HT1080 (cell line): ENCODE measurements around the gene TSPAN11. TPM values are rescaled to one million over a fixed set of nuclear protein-coding genes. Genes with fewer than 3 reads are reported as not detected.
"Not testable (repeated sequence)": the region's sequence is repeated elsewhere in the genome, so short reads cannot be mapped to it uniquely, and the experiment has no call there.

Experiments used
- DNase-seq: peaks from one replicate; pipeline ENCODE4 v3.0.0-alpha.2; 2015; ENCODE audit warnings: low read depth
- polyA plus RNA-seq, 2 experiments: library from polyadenylated mRNA; depleted of rRNA; stranded (reverse); fragments of >200 nt; gene quantifications; 2 replicates each; pipeline ENCODE4 v1.2.3, GENCODE V29; 2015
- total RNA-seq: library from RNA; depleted of rRNA; stranded (reverse); fragments of >200 nt; shearing (Covaris generic); gene quantifications from 2 replicates; pipeline ENCODE4 v1.2.3, GENCODE V29; 2014; rRNA removed

TSPAN11 gene, protein sequence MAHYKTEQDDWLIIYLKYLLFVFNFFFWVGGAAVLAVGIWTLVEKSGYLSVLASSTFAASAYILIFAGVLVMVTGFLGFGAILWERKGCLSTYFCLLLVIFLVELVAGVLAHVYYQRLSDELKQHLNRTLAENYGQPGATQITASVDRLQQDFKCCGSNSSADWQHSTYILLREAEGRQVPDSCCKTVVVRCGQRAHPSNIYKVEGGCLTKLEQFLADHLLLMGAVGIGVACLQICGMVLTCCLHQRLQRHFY
- not detected in 2 replicates for total RNA-seq
- polyA plus RNA-seq (2015; cell fraction: cytosol; rRNA removed), result not detected in 2 replicates
- 0.07 TPM in 1 of 2 replicates, not detected in the other for polyA plus RNA-seq (2015; cell fraction: nucleus; rRNA removed)

DNA sequence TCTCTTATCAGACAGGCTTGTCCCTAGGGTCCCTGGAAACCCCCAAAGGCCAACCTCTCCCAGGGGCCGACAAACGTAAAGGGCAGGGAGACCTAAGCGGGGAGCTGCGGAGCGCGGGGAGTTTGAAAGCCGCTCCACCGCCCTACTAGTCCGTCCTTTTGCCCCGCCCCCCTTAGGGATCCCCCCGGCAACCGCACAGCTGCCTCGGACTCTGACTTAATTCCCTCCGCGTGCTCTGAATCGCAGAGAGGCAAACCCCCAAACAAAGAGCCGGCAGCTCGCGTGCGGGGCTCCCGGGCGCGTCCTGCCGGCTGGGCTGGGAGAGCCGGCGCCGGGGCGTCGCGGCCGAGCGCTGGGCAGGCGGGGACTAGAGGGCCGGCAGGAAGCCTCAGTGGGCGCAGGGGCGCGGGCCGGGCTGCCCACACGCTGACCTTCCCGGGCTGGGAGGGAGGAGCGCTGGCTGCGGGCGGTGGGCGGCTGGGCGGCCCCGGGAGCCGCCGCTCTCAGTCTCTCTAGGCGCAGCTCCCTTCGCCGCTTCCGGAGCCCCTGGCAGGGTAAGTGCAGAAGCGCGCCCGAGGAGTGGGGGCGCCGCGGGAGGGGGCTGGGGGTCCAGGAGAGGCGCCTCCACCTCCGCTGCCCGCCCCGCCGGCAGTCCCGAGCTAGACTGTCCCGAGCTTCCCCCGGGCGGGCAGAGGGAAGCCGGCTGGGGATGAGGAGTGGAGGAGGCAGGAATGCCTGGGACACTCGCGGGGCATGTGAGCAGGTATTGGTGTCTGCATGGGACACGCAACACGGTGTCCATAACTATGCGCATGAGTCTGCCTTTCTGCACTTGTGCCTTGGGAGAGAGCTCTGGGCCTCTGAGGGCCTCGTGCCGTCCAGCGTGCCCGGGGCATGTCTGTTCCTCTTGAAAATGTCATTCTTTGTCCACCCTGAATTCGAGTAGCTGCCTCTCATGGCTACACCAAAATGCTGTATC is at the start of gene TSPAN11:
Gene TSPAN11, plus strand, starts transcription at position 506 of the 979 bp plus-strand sequence. CDS start 27,244 bp downstream, outside the sequence.
- DNase-seq, result no peak

DNA sequence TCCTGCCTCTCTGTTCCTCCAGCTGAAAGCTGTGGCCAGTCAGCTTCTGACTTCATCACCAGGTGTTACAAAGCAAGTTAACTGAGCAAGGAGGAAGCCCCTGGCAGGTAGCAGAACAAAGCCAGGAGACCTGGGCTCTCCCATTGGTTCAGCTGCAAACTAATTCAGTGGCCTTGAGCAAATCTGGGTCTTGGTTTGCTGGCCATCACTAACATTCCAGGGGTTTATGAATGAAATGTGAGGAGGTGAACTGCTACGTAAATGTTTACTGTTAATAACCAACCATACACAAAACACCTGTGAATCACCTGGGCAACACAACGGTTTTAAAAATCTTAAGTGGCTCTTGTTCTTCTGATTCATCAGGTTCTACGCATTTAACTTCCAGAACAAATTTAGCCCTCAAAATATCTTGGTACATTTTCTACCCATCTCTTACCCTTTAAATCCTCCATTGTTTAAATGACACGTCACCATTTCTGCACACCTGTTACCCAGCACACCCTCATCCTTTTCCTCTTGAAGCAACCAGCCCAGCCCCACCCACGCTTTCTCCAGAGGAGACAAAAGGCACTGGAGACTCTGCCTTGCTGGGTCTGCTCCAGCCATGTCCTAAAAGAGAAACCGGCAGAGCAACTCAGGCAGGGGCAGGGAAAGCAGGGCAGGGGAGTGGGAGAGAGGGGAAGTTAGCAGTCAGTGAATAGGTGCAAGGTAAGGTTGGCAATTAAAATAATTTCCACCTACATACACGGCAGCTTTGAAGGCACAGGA is 49.3 kb upstream of the TSPAN11 start:
- no peak for DNase-seq

DNA sequence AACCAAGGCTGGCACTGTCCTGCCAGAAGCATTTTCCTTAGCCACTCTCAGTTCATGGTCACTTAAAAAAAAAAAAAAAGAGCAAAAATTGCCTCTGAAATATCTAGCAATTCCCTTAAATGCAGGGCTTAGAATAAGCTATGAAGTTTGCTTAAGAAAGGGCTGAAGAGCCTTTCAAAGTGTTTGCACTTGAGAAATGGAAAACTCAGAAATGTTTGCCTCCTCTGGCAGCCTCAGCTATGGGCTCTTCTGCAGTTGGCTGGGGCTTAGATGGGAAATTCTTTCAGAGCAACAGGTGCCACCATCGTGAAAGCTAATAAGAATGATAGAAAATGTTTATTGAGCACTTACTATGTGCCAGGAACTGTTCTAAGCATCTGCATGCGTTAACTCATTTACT is 48.5 kb upstream of the TSPAN11 start:
- DNase-seq, result no peak

DNA sequence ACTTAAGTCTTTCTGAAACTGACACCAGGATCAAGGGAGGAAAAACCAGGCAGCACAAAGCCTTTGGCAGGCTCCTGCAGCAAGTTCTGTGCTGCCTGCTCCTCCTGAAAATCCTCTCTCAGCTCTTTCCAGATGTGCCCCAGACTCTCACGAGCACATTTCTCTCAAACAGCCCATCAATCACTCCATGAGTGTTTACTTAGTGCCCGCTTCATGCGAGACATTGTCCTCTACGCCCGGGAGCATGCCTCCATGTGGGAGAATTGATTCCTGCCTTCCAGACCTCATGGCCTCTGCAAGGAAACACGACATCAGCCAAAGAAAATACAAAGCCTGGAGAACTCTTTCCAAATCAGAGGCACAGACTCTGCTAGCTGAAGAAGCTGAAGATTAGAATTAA is 46.5 kb upstream of the TSPAN11 start:
- no peak for DNase-seq

DNA sequence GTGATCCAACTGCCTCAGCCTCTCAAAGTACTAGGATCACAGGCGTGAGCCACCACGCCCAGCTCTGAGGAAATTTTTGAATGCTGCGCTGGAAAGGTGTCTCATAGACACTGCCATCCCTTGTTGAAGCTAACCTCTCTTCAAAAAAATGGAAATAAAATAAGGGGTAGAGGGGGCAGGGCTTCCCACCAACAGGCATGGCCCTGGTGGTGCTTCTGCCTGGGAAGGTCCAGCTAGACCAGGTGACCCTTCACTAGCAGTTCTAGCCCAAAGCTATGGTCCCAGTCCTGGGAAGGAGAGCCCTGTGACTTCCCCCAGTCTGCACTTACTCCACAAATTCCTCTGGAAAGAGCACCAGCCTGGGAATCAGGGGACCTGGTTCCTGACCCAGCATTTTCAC is 45.7 kb upstream of the TSPAN11 start:
- no peak for DNase-seq

DNA sequence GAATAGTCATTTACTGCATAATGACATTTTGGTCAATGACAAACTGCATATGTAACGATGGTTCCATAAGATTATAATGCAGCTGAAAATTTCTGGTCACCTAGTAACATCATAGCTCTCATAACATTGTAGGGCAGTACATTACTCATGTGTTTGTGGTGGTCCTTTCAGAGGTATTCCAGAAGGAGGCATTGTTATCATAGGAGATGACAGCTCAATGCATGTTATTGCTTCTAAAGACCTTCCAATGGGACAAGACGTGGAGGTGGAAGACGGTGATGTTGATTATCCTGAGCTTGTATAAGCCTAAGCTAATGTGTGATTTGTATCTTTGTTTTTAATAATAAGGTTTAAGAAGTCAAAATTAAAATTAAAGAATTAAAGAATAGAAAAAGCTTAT is 43.8 kb upstream of the TSPAN11 start:
- DNase-seq, result no peak

DNA sequence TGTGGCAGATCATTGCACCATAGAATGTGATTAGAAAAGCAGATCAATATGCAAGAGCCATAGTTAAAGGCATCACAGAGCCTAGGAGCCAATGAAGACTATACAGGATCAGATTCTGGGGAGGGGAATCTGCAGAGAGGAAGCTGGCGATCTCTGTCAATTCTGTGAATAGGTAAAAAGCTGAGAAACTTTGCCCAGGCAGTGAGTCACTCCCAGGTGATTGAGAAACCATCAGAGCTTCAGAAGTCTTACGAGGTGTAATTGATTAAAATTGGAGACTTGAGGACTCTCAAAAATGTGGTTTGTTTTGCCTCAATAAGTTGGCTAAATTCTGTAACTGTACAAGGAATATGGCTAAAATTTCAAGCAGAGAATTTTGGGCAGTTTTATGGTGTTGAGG is 41.7 kb upstream of the TSPAN11 start:
- no peak for DNase-seq

DNA sequence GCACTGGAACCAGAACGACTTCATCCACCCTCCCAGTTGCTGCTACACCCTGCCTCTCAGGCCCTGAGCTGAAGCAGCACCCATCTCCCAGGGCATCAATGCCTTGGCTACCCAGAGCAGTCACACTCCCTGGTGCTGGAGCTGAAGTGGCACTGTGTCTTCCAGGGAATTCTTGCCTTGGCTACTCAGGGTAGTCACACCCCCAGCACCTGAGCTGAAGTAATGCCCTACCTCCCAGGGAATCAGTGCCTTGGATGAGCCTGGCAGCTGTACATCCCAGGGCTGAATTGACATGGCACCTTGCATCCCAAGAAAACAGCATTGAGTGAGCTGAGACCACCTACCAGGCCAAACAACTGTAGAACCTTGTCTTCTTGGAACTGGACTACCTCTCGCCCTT is 41.2 kb upstream of the TSPAN11 start:
- no peak for DNase-seq

DNA sequence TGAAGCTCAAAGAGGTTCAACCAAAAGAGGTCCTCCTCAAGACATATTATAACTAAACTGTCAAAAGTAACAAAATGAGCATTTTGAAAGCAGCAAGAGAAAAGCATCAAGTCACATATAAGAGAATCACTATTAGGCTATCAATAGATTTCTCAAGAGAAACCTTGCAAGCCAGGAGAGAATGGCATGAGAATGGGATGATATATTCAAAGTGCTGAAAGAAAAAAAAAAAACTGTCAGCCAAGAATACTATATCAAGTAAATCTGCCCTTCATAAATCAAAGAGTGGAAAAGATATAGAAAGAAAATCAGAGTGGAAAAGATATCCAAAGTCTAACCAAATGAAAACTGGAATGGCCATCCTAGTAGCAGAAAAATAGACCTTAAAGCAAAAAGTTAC is 39.3 kb upstream of the TSPAN11 start:
- DNase-seq, result no peak

DNA sequence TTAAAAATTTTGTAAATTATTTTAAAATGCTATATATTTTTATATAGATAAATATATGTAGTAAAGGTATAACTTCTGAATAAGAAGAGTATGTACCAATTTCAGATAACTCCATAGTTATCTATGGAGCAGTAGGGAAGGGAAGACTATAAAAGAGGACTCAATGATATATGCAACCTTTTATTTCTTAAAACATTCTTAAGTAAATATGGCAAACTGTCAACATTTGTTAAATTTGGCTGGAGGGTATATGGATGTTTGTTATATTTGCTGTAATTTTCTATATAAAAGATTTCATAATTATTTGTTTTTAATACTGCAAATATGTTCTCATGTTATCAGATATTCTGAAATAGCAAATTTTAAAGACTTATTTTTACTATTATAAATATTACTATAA is 38.3 kb upstream of the TSPAN11 start:
- no peak for DNase-seq

DNA sequence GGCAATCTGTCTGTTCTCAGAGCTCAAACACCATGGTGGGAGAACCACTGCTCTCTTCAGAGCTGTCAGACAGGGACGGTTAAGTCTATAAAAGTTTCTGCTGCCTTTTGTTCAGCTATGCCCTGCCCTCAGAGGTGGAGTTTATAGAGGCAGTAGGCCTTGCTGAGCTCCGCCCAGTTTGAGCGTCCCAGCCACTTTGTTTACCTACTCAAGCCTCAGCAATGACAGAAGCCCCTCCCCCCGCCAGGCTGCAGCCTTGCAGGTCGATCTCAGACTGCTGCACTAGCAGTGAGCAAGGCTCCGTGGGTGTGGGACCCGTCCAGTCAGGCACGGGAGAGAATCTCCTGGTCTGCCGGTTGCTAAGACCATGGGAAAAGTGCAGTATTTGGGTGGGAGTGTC is 32.0 kb upstream of the TSPAN11 start:
- not testable (repeated sequence) for DNase-seq

DNA sequence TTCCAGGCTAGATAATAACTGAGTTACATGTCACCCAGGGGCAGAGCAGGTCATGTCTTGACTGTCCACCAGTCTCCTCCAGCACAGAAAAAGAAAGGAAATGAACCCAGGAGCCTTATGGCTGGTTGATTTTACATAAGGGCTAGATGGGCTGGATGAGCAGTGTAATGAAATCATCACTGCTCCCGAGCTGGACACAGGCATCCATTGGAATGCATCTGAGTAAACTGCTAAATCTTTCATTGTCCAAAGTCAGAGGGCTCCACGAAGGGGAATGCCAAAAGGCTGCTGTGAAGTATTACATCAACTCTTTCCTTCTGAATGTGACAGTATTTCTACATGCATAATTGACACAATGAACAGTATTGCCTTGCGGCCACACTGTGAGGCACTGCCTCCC is 30.1 kb upstream of the TSPAN11 start:
- DNase-seq, result no peak

DNA sequence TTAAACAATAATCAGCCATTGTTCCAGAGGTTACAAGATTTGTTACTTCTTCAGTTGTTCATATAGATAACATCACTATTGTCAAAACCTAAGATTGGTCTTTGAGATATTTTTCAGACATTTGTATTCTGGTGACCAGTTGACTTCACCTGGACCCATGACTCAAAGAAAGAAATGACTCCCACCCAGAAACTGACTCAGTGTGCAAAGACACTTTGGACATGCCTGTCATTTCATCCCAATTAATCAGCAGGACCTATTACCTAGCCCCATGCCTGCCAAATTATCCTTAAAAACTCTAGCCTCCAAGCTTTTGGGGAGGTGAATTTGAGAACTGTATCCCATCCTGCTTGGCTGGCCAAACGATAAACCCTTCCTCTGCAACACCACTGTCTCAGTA is 27.7 kb upstream of the TSPAN11 start:
- DNase-seq, result no peak

DNA sequence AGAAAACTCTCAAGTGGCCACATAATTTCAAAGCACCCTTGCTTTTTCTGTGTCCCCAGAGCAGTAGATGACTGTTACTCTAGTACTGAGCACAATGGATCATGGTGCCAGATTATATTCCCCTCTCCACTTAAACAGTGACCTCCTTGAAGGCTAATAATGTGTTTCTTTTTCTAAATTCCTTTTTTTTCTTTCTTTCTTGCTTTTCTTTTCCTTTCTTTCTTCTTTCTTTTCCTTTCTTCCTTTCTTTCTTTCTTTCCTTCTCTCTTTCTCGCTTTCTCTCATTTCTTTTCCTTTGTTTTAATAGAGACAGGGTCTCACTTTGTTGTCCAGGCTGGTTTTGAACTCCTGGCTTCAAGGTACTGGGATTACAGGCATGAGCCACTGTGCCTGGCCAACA is 26.2 kb upstream of the TSPAN11 start:
- no peak for DNase-seq

DNA sequence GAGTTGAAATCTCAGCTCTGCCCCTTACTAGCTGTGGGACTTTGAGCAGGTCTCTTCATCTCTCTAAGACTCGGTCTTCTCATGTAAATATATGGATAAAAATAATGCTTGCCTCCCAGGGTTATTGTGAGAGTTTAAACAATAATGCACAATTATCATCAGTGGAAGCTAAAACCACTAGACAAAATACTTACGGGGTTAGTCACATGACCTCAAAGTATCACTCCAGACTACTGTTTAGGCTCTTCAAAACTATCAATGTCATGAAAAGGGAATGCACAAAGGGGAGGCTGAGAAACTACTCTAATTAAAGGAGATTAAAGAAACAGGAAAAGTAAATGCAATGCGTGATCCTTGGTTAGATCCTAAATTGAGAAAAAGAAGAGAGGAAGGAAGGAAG is 24.5 kb upstream of the TSPAN11 start:
- DNase-seq, result no peak

DNA sequence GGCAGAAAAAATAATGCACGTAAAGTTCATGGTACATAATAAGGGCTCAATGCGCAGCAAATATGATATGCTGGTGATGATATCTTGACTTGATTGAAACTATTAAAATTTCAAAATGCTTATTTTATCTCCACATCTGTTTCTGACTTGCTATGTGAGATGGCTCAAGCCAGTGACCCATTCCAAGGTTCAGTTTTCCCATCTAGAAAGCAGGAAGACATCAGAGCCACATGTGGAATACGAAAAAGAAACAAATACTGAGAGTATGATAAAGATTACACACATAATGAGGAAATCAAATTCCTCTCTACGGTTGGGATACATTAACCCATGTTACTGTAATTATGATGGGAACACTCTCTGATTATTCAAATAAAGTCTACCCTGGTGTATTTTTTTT is 24.0 kb upstream of the TSPAN11 start:
- DNase-seq, result no peak

DNA sequence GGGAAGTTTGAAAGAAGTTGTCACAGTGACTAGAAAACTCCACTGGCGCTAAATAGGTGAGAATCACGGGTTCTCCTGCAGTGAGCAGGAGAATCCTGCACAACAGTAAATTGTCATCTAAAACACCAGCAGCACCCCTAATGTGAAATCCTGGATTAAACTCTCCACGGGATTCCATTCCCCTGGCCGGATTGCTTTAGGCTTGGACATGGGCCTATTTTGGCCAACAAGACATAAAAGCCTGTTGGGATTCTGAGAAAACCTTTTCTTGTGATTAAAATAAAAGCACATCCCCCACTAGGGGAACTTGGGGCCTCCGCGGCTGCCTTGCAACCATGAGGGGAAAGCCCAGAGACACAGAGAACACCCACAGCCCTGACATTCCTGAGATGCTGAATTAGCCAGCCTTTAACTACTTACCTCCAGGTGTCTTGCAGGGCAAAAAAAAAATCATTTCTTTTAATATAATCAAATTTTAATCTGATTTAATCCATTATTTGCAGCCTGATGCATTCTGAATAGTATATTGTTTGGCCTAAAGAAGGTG is 21.0 kb upstream of the TSPAN11 start:
- no peak for DNase-seq

DNA sequence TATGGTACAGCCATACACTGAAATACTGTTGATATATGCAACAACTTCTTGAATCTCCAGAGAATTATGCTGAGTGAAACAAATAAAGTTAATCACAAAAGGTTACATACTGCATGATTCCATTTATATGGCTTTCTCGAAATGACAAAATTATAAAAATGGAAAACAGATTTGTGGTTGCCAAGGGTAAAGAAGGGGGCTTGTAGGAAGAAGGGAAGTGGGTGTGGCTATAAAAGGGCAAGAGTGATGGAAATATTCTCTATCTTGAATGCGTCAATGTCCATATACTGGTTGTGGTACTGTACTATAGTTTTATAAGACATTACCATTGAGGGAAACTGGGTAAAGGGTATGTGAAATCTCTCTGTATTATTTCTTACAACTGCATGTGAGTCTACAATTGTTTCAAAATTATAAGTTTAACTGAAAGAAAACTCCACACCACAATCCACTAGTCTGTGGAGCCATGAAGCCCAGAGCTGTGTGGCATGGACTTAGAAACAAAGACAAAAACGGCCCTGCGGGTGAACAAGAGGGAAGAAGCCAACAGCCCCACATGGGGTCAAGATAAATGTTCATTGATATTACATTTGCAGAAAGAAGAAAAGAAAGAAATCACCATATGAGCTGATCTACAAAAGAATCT is 18.3 kb upstream of the TSPAN11 start:
- DNase-seq, result no peak

DNA sequence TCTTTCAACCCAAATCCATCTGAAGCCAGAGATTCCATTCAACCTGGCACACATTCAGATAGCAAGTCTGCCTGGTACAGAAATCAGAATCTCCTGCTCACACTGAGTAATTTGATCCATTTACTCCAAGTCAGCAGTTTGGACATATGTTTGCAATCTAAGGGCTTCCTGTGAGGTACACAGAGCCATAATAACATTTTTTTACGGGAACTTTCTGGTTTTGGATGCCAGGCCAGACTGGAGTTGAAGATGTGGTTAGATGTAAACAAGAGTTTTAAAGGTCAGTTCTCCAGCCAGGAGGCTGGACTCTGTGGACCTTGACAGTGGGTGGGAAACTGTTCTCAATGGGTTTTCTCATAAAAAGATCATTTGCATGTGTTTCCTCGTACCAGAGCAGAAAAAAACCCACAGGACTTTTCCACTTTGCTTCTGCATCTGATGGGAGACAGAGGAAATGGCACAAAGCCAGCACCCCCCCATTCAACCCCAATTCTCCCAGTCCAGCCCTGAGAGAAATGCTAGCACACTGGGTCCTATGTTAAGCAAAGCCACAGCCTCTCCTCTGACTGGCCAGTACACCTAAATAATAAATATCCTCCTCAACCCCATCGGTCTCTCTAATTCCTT is 17.7 kb upstream of the TSPAN11 start:
- peak; percentile 9 for DNase-seq

DNA sequence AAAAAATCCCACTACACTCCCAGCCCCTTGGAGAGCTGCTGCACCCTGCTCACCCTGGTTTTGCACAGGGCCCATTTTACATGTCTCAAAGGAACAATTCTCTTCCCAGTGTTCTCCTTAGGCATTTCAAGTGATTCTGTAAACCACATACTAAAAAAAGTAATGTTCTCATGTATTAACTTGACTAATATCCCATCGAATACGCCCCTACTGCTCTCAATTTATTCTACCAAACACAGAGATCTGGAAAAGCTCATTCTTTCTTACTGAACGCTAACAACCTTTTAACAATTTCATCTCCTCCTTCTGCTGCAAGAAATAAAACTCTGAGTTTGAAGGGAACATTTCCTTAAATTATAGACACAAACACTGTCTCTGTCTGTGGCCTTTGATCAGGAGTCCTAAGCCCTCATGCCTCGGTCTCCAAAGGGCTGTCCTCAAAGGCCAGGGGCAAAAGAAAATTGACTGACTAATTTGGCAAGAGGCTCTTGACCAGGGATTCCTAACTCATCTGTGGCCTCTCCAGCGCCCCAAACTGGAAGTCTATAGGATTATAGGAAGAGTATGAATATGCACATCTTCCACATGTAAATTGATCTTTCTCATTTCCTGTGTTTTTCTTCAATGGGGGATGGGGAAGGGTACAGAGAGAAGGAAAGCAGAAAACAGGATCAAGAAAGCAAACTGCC is 17.1 kb upstream of the TSPAN11 start:
- DNase-seq, result no peak
